HG03460 (cell line): ENCODE measurements around the gene SPOCK1.

Source experiments
- ATAC-seq: cut with Tn5 transposase; IDR thresholded peaks from one replicate; pipeline ENCODE4 v1.9.1; 2021; ENCODE audit not compliant: unreplicated experiment

The SPOCK1 gene

DNA sequence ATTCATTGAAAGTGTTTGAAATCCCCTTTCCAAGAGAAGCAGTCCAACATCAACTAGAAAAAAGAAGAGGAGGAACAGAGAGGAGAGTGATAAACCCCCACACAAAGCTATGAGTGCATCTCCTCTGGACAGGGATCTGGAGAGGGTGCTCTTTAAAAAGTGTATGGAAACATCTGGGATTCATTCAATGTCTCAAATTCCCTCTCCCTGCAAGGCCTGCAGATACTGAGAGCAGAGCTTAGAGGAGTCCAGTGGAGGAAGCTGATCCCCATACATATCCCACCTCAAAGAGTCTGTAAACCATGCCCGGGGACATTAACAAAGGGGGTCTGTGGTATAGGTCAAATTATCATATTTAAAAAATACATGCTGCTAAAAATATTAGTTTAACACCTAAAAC is 2.2 kb downstream of the SPOCK1 start:
- ATAC-seq = no peak

DNA sequence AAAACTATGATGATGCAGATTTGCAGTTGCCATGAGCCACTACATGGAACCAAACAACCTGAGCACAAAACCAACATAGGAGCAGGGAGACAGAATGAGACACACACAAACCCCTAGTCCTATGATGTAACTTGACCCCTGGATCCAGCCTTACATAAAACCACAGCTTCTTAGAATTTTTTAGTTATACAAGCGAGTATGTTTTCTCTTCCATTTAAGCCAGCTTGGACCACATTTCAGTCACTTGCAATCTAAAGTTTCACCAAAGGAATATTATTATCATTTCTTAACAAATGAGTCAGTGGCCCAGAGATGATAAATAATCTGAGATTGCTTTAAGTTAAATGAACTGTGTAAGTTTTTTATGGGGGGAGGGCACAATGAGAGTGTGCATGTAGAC is 6.8 kb downstream of the SPOCK1 start:
- no peak for ATAC-seq

DNA sequence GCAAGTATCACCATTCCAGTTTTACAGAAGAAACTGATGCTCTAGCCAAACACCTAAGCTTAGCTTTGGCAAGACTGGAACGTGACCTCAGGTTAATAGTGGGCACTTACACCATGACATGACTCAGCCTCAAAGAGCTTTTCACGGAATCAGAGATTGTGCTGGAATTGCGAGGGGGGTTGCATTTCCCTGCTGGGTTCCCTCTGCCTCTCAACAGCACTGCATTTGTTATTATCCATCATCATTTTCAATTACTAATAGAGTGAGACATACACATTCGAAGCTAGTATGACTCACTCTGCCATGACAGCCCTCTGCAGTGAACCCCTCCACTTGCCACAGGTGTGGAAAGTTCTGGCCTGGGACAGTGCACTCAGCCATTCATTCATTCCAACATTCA is 8.0 kb downstream of the SPOCK1 start:
- no peak for ATAC-seq

GRCh38 chr5:137490591-137490990 is 8.5 kb downstream of the SPOCK1 start:
- ATAC-seq = no peak

DNA sequence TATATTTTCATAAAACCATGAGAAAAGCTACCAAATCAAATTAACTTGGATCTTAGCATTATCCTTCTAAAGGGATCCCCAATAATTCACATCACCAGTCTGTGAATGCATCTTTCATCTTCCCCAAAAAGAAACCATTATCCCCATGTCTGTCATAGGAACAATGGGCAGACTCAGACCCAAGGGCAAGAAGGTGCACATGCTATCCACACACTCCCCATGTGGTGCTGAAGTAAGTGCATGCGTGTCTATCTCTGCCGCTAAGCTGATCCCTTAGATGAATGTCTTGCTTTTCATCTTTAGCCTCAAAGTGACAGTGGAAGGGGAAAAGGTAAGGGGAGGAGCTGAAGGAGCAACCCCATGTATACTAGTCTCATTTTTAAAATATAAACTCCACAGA is 10.2 kb downstream of the SPOCK1 start:
- no peak for ATAC-seq

DNA sequence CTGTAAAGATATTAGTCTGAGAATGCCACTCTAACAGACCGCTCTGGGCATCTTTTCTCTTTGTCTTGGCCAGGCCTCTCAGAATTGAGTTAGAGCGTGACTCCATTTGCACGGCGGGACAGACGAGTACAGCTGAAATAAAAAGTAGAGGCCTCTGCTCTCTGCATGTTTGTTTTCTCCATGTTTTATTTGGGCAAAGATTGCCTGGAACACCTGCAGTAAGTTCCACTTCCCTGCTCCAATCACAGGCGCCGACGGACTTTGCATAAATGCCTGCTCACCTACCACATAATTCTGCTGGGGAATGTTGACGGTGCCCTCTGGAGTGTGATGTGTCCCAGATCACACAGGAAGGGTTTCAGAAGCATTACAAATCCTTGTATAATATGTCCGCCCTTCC is 10.6 kb downstream of the SPOCK1 start:
- no peak for ATAC-seq

DNA sequence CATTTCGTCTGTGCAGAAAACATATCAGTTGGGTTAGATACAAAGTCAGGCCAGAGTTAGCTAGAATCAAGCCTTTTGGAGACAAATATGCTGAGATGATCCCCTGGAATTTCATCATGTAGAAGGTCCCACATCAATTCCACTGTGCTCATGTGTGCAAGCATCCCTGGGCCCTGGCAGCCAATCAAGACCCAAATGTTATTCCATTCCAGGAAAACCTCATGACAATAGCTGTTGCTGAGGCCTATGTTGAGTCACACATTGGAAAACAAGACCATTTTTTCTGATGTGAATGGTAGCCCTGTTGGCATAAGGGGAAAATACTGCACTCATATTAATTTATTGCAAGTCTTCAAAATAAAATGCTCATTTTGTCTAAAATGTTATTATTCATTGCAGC is 11.5 kb downstream of the SPOCK1 start:
- ATAC-seq = no peak

- ATAC-seq = no peak
Measured at GRCh38 chr5:137486707-137487106, 12.4 kb downstream of the SPOCK1 start.

DNA sequence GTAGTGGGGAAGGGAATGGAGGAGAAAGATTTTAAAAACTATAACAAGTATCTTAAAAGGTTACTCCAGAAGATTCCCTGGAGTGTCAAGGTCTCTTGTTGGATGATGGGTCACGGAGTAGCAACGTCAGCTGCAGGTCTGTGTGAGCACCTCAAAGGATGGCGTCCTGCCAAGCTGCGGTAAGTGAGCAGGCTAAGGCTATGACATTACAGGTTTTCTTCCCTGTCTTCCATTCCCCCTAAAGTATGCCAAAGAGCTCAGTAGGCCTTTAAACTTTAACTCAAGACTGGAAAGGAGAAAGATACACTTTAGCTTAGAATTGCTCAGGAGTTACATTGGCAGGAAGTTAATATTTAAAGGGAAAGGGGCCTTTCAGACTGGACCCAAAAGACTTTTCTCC is 17.5 kb downstream of the SPOCK1 start:
- no peak for ATAC-seq

GRCh38 chr5:137478043-137478442 is 21.1 kb downstream of the SPOCK1 start:
- ATAC-seq = no peak

DNA sequence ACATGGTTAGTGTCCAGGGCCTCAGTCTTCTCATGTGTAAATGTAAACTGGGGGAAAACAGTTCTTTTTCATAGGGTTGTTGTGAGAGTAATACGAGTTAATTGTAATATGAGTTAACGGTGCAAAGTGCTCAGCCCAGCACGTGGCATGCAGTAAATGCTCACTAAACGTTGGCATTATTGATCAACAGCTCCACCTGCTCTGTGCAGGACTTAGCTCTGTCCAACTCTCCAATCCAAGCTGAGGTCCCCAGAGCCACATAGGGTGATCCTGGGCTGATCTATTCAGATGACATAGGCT is 28.3 kb downstream of the SPOCK1 start:
- no peak for ATAC-seq

- ATAC-seq = no peak
Measured at GRCh38 chr5:137470111-137470920, 28.8 kb downstream of the SPOCK1 start.

DNA sequence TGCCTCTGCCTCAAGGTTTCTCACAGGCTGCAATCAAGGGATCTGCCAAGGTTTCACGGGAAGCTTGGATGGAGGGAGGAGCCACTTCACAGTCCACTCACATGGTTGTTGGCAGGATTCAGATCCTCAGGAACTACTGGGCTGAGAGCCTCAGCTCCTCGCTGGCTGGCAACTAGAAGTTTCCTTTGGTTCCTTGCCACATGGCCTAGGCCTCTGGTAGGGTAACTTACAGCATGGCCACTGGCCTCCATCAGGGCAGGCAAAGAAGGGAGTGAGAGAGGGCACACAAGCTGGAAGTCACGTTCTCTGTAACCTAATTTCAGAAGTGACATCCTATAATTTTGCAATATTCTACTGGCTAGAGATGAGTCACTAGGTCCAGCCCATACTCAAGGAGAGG is 32.2 kb downstream of the SPOCK1 start:
- ATAC-seq = no peak

GRCh38 chr5:137465930-137466329 is 33.2 kb downstream of the SPOCK1 start:
- ATAC-seq = no peak

GRCh38 chr5:137462816-137463520 is 36.2 kb downstream of the SPOCK1 start:
- no peak for ATAC-seq

- ATAC-seq = no peak
Measured at GRCh38 chr5:137462265-137462590, 36.9 kb downstream of the SPOCK1 start.

DNA sequence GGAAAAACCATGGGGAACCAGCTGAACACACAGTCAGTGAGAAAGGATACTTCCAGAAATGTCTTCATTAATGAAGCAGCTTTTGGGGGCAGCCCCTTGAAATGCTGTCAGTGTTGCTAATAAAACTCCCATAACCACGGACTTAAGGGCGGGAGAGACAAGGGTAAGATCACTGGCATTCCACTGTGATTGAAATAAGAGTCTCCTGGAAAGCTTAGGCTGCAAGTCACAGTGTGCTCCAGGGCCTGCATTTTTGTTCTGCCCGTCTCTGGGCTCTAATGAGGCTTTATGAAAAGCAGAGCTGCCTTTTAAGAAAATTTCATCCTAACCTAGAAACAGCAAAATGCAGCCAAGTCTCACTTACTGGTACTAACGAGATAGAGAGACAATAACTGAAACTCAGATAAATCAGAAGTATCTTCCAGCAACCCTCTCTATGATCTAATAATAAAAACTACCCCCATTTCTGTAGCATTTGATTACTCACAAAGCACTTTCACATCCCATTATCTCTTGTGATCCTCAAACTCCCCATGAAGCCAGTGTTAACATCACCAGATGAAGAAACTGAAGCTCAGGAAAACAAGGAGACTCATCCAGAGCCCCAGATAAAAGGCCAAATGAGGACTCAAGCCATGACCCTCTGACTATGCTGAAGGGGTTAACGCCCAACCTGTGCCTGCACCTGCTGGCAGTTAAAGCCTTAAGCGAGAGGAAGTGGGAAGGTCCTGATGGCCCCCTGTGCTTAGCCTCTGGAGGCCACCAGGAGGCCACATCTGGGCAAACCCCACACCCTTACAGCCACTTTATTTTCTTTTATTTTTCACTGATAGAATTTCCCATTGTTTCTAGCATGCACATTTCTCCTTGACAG is 37.5 kb downstream of the SPOCK1 start:
- no peak for ATAC-seq

DNA sequence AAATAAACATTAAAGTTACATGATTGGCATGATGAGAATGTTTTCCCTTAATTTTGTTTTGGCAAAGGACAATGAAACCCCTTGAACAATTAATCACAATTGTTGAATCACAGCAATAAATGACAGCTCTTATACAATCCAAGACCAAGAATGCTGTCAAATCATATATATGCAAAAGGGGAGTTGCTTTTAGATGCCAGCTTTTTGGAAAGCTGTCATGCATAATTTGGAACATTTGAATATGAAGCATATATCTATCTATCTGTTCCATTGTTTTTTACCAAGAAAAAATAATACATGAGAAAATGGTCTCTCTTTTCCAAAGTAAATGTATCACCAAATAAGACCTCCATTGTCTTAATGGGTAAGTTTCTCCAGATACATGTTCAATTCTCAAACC is 44.5 kb downstream of the SPOCK1 start:
- ATAC-seq = no peak

DNA sequence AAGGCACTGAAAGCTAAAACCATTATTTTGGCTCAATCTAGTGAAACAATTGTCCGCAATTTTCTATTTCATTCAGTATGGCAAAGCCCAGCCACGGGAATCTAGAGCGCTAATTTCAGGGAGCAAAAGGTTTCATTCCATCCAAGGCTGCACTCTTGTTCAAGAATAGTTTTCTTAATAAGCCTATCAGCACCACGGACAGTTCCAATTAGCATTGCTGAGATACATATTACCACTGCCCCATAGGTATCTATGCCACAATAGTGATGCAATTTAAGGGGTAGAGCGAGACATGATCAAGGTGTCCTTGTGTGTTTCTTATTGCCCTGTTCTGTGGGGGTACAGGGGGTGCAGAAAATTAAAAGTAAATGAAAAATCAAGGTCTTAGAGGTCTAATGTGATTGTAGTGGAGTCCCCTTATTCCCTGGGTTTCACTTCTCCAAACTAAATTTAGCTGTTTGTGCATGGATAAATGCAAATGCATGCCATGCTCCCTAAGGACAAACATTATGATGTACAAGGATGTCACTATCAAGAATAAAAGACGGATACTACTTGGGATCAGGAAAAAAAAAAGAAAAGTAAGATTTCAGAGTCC is 45.5 kb downstream of the SPOCK1 start:
- ATAC-seq = no peak

GRCh38 chr5:137450759-137451158 is 48.4 kb downstream of the SPOCK1 start:
- ATAC-seq = no peak

- no peak for ATAC-seq
Measured at GRCh38 chr5:137448868-137449267, 50.3 kb downstream of the SPOCK1 start.

DNA sequence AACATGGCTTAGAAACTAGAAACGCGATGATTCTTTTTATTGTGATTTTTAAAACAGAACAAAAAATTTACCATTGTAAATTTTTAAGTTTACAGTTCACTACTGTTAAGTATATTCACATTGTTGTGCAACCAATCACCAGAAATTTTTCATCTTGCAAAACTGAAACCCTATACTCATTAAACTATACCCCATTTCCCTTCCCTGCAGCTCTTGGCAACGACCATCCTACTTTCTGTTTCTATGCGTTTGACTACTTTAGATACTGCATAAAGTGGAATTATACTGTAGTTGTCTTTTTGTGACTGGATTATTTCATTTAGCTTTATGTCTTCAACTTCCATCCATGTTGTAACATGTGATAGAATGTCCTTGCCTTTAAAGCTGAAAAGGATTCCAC is 52.5 kb downstream of the SPOCK1 start:
- no peak for ATAC-seq
